Heart left ventricle (tissue), 13 donors: ENCODE data around the gene PRM3.

Experiments
- CTCF ChIP-seq, 12 donors: fragments of 200-600 bp; sonication (generic) in 4 of 12; IDR thresholded peaks; one replicate each; pipeline versions ENCODE4 v1.5.0 to v1.8.0; 2018 to 2022; ENCODE audit warnings: antibody characterized with exemption in 12 of 12, mild to moderate bottlenecking in 5 of 12
- POLR2A ChIP-seq, 2 donors: fragments of 450-650 bp; IDR thresholded peaks; one replicate each; pipeline ENCODE4 v1.6.1; 2017; ENCODE audit warnings: antibody characterized with exemption in 2 of 2, mild to moderate bottlenecking in 2 of 2, moderate library complexity in 2 of 2
- donor health status: ischemic (EF 13 %, LVEDD 7.1; RV severe dilation, severe dysfunction).
- donor health status: DM: no; HTN: yes; CAD: no.
- donor health status: DM: no; HTN: no; CAD: no.
- donor health status: ischemic (EF 25% LVEDD 6.9; RV normal size, moderate dysfunction).
- donor health status: ischemic (EF 25% LVEDD 5.7; RV mildly dilated, moderate dysfunction).
- donor health status: ischemic (EF 35%, LVEDD 5.7; RV mildly dilated, moderate dysfunction).
- donor health status: nonischemic (EF 11% LVEDD 7.7; RV severe dilation, severe dysfunction).
- donor health status: DM: yes; HTN: yes; CAD: no.
- donor health status: PGD.
- donor health status: ischemic (EF 29% LVEDD 5.4; RV normal size, mild dysfunction).
- donor health status: nonischemic (EF 23%, LVEDD 6.1; RV moderate dilation, normal function).

GRCh38 chr16:11252482-11252931 is 20.9 kb downstream of the PRM3 start:
- TF ChIP-seq CTCF (IDR thresholded peaks at IDR 0.05) = no peak
- no peak for TF ChIP-seq POLR2A (IDR thresholded peaks at IDR 0.05)
